Ammon's horn (tissue), 1 donor: Measurements from ENCODE around the gene AIG1.
"Not testable (repeated sequence)": the region's sequence is repeated elsewhere in the genome, so short reads cannot be mapped to it uniquely, and the experiment has no call there.

Experiments used
- DNase-seq: peaks from one replicate; pipeline ENCODE4 v3.0.0-alpha.2; 2016; ENCODE audit warnings: low spot score

Gene AIG1

DNA sequence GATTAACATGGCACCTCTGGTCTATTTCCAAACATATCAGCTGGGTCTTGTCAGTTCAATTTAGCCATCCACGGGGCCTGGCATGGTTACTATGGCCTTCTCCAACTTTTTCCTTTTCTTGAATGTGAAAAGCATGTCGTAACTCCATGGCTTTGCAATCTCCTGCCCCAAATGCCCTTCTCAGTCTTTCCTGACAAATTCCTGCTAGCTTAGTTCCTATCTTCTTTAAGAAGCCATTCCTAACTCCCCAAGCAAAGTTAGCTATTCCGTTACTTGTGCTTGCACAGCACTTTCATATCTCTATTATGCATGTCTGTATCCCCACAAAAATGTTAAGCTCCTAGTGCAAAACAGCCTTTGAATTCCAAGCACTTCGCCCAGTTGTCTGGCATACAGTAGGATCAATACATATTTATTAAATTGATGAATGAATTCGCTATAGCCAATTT is 105.6 kb downstream of the AIG1 start:
- DNase-seq: no peak

DNA sequence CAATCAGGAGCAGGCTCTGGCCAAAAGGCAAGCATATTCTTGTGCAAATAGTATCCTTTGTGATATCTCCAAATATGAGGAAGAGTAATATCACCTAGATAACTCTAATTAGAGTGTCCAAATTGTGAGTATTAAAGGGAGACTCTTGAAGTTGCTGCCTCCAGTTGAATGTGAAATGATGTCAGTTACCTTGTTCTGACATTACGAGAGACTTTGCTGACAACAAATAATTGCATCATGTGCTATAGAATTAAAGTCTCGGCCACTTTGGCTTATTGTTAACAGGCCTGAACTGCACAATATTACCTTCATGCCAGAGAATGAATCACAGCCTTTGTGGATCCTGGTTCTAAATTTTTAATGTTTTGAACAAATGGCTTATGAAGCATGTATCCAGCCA is 106.5 kb downstream of the AIG1 start:
- no peak for DNase-seq

DNA sequence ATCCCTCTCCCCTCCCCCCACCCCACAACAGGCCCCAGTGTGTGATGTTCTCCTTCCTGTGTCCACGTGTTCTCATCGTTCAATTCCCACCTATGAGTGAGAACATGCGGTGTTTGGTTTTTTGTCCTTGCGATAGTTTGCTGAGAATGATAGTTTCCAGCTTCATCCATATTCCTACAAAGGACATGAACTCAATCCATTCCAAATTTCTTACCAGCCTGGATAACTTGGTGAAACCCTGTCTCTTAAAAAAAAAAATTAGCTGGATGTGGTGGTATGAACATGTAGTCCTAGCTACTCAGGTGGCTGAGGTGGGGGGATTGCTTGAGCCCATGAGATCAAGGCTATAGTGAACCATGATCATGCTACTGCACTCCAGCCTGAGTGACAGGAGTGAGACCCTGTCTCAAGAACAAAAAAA is 107.7 kb downstream of the AIG1 start:
- DNase-seq: not testable (repeated sequence)

DNA sequence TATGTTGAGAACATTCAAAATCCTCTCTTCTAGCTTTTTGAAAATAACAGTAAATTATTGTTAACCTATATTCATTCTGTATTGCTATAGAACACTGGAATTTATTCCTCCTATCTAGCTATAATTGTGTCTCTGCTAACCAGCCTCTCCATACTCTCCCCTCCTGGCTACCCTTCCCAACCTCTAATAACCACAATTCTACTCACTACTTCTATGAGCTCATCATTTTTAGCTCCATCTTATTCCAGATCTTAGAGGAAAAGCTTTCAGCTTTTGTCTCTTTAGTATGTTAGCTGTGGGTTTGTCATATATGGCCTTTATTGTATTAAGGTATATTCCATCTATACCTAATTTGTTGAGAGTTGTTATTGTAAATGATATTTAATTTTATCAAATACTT is 108.8 kb downstream of the AIG1 start:
- DNase-seq: no peak

DNA sequence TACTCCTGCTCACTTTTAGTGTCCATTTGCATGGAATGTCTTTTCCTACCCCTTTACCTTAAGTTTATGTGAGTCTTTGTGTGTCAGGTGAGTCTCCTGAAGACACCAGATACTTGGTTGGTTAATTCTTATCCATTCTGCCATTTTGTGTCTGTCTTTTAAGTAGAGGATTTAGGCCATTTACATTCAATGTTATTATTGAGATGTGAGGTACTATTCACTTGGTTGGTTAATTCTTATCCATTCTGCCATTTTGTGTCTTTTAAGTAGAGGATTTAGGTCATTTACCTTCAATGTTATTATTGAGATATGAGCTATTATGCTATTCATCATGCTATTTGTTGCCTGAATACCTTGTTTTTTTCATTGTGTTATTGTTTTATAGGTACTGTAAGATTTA is 113.8 kb downstream of the AIG1 start:
- DNase-seq: no peak

DNA sequence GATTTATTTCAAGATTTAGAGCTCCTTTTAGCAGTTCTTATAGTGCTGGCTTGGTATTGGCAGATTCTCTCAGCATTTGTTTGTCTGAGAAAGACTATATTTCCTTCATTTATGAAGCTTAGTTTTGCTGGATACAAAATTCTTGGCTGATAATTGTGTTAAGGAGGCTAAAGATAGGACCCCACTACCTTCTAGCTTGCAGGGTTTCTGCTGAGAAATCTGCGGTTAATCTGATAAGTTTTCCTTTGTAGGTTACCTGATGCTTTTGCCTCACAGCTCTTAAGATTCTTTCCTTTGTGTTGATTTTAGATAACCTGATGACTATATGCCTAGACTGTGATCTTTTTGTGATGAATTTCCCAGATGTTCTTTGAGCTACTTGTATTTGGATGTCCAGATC is 114.3 kb downstream of the AIG1 start:
- DNase-seq: no peak

DNA sequence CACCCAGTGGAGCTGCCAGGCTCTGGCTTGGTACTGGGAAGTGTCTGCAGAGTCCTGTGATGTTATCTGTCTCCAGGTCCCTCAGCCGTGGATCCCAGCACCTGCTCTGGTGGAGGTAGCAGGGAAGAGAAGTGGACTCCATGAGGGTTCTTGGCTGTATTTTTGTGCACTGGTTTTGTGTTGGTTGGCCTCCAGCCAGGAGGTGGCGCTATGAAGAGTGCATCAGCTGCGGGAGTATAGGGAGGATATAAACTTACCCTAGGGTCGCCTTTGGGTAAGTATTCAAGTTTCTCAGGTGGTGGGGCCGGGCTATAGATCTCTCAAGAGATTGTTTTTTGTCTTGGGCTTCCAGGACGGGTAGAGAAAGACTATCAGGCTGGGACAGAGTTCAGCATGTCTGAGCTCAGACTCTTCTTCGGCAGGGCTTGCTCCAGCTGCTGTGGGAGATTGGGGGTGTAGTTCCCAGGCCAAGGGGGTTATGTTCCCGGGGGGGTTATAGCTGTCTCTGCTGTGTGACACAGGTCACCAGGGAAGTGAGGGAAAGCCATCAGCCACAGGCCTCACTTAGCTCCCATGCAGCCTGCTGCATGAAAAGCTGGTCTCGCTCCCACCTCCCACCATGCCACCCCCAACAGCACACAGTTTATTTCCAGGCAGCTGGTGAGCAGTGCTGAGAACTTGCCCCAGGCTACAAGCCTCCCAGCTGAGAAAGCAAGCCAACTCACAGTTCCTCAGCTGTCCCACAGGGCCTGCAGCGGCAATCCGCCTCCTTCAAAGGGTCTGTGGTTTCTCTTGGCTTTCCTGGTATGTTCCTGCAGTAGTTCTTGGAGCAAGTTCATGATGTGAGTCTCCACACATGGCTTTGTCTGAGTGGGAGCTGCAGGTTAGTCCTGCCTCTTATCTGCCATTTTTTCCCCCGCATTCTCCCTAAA is 115.7 kb downstream of the AIG1 start:
- no peak for DNase-seq

DNA sequence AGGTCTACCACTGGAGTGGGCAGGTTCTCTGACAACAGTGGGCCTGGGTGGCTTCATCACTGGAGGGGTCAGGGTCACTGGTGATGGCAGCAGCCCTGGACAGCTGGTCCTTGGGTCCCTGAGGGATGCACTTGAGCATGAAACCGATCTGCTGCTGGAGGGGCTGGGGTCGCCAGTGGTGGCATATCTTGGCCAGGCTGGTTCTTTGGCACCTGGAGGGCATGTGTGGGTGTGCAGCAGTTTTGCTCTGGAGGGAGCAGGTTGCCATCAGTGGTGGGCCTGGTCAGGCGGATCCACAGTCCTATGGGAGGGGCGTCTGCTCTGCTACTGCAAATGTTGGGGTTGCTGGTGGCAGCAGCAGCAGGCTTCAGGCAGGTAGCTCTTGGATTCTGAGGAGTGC is 117.0 kb downstream of the AIG1 start:
- no peak for DNase-seq

DNA sequence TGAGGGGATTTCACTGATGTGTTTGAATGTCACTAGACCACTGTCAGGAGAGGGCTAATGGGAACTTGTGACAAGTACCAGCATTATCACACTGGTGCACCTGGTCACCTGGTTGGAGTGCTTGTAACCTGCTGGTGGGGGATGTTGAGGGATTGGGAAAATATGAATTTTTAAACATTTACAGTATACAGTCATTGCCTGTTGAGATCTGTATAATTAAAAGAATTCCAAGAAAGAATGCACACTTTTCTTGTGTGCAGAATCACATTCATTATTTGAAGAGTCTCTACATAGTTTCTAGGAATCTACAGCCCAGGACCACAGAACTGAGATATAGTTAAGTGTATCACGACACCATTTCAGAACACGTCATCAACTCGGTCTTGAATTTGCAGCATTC is 118.4 kb downstream of the AIG1 start:
- DNase-seq: no peak

DNA sequence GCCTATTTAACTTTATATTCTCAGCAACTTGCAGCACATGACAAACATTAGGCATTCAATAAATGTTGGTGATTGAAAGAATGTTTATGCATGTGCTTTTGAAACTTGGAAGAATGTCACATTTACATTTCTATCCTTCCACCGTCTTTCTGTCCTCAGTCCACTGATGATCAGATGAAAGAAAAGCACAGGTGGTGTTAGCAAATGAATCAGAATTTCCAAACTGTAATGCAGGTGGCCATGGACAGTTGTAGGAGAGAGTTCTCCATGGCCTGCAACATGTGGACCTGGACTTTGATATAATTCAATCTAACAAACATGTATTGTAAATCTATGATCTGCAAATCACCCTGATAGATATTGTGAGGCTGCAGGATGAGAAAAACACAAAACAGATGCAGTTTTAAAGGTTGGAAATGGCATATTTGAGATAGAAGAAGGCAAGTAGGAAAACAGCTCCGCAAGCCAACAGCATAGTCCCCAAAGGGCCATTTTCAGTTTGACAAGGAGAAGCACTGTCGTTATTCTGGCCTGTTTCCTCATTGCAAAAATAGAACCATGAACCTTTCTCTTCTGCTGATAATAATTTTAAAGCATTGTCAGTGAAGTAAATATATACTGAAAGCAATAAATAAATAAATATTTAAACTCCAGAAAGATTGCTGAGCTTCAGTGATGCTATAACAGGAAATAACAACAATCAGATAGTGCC is 119.4 kb downstream of the AIG1 start:
- DNase-seq: no peak

DNA sequence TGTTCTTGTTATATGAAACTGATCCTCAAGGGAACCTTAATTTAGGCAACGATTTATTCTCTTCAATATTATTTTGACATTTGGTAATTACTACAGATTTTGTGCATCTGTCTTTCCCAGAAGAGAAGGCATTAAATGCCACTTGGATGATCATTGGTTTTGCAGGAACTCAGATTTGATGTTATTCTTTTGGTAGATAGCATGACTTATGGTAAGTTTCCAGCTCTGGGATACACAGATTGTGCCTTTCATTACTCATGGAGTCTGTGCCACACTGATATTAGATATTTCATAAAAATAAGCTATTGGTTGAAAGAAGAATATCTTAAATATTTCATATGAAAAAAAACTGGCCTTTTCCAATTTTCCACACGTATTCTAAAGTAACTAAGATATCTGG is 120.1 kb downstream of the AIG1 start:
- DNase-seq: no peak

DNA sequence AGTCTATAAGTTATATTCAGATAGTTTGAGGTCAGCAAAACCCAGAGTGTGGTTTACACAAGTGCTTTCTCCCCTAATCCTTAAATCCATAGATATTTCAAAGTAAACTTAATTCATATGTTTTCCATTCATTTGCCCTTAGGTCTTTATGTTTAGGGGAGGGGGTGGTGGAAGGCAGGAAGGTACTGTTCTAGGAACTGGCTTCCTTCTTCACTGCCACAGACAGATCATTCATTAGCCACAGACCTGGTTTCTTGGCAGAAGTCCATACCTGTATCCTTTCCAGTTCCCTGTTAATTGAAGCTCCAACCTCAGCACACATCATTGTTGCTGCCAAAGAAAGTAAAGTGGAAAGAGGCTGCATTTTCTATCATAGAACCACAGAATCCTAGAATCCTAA is 123.0 kb downstream of the AIG1 start:
- no peak for DNase-seq

DNA sequence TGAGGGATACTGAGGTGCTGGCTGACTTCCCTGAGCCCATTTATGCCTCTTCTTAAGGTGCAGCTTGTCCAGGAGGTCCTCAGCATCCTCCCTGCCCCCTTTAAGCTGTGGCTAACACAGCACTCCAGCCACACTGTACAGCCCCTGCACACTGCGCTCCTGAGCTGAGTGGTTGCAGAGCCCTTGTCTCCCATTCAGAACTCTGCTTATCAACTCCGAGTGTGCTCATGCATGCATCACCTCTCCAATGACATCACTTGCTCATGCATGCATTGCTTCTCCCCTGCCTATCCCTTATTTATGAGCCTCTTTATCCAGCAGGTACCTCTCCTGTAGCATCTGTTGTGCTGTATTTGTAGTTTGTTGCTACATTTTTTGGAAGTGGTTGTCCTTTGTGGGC is 124.6 kb downstream of the AIG1 start:
- DNase-seq: no peak

DNA sequence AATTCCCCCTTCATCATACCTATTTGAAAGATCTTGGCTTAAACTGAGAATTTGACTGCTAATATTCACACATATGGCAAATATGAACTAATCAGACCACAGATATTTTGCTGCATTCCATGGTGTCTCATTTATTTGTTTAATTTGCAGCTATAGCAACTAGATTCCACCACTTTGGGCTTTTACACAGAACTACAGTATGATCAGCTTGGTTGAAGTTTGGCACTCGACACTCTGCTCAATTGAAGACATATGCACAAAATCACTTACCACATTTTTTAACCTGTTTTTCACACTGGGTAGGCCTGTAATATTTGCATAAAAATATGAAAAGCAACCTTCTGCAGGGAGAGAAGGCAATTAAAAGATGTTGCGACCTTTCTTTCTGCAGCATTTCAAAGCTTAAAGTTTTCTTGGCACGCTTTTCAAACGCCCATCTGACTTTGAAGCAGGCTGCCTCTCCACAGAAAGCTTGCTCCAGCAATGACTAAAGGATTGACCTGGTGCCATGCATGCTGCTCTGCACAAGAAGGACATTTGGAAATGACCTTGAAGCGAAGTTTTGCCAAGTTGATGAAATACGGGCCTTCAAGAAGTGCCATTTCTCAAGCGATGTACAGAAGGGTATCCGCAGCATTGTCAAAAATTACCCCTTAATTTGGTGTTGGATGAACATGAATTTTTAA is 126.7 kb downstream of the AIG1 start:
- DNase-seq: peak; percentile 23

DNA sequence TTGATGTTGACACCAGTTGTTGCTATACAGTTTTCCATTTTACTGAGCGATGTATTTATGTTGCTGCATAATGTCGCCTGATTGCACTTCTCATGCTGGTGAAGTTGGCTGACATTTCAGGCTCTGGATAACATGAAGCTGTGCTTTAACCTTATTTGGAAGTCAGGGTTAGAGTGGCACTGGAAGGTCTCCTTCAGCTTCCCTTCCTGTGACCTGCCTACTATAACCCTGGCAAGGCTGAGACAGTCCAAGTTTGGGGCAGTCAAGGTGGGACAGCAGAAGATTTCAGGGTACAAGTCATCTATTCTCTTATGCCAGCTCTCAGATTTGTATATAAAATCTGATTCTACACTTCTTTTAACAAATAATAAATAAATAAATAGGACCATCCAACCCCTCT is 127.6 kb downstream of the AIG1 start:
- DNase-seq: no peak

DNA sequence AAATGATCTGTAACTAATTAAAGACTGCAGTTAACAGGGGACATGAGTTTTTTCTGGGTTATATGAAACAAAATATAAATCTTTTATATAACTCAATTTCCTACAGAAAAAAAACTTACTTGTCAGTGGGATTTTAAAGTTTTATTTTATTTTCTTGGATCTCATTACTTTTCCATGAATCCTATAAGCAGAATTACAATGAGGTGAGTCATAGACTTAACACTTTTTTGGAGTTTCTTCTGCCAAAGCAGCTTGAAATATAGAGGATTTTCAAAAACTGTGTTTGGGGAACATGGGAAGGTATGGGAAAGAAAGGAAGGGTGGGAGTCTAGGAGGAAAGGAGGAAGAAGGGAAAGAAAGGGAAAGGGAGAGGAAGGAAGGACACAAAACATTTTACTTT is 130.7 kb downstream of the AIG1 start:
- no peak for DNase-seq

DNA sequence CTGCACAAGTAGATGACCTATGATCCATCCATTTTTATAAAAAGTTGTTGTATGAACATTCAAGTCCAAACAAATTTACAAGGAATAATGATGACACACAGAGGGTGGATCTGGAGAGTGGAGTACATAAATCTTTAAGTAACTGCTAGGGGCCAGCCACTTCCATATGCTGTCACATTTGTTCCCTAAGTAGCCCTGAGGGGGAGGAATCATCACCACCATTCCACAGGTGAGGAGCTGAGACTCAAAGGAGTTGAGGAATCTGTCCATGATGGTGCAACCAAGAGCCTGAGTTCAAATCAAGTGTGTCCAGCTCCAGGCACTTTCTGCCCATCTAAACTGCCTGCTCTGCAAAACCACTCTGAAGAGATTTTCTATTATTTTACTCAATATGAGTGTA is 132.1 kb downstream of the AIG1 start:
- DNase-seq: no peak

DNA sequence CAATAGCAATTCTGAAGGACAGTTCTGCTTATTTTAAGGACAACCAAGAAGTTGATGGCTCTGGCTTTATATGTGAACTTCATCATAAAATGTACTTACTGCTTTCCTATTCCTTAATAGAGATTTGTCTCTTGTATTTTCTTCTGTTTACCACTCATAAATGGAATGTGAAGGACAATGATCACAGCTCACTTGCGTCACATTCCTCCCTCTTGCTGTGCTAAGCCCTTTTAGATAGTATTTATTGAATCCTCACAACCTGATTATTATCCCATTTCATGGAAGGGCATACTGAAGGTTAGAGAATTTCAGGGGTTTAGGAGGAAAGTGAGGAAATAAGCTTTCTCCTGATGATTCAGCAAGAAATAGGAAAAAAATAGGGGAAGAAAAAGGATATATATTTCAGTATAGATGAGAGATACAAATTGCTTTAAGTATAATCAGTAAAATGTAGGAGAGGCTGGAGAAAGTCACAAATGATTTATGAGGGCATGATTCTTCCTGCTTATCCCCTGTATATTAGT is 132.9 kb downstream of the AIG1 start:
- no peak for DNase-seq

DNA sequence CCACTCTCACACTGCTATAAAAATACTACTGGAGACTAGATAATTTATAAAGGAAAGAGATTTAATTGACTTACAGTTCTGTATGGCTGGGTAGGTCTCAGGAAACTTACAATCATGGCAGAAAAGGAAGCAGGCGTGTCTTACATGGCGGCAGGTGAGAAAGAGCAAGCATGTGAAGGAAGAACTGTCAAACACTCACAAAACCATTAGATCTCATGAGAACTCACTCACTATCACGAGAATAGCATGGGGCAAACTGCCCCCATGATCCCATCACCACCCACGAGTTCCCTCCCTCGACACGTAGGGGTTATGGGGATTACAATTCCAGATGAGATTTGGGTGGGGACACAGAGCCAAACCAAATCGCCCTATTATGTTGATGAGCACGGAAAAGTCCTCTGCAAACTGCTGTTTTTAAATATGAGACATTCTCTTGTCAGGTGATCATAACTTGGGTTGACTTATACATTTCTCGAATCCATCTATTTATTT is 133.5 kb downstream of the AIG1 start:
- DNase-seq: no peak

DNA sequence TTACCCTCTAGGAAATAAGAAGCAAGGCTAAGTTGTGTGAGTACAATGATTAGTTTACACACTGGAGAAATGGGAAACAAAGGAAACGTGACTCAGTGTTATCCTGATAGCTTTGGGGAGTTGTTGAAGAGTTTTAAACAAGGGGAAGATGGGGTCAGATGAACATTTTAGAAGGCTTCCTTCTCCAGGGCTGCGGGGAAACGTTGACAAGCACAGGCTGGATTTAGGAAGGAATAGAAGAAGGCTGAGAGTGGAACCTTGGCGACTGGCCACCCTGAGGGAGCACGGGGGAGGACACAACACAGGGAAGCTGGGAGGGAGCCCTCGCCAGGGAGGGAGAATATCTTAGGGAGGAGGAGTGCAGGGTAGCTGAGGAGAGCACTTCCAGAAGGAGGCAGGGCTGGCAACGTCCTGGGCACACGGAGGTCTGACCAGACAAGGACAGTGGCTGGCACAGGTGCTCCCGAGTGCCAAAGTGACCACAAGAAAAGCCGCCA is 134.7 kb downstream of the AIG1 start:
- no peak for DNase-seq

DNA sequence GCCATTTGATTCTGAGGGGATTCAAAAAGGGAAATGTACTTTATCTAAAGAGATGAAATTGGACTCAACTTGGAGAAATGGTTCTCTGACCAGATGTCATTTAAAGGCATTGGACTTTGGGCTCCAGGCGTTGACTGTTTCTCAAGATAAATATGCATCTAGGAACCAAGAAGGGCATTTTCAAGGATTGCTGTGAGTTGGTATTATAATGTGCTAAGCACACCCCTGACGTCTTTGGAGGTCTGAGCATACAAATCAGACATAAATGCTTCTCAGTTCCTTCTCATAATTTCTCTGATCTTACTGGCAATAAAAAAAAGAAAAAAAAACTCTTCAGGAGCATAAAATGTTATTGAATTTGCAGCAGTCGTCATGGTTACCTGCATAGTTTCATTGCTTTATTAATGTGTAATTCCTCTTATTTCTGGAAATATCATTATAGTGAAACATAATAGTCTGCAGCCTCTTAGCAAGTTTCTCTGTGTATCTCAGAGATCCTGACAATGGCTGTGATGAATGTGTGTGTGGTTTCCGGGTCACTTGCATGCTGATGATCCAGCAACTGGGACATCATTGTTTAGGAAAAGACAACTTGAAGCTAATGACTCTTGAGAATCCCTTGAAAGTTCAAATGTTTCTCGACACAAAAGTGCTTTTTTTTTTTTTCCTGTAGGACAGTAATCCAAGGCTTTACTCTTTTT is 136.0 kb downstream of the AIG1 start:
- no peak for DNase-seq

DNA sequence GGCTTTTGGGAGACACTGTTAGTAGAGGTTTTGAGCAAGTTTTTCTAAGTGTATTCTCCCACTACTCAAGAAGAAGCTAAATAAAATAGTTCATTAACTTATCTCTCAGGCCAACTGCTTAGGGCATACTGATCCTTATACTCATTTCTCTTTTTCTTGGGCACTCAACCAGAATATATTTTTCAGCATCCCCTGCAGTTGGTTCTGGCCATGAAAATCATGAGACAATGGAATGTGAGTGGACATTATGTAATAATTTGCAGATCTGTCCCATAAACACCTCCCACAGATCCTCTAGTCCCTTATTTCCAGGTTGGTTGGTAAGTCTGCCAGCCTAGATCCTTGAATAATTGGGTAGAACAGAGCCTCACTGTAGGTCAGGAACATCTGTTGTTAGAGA is 136.7 kb downstream of the AIG1 start:
- no peak for DNase-seq
